Gastrocnemius medialis (tissue), 4 donors: Measurements from ENCODE around the gene ANKRD33. TPM values are rescaled to one million over a fixed set of nuclear protein-coding genes. Genes with fewer than 3 reads are reported as not detected.
A peak's percentile ranks its signal among the peaks of the same experiment; 100 is the strongest.

Experiments
- ATAC-seq, 2 donors: fragments of 150-250 bp; one replicate each; pipeline ENCODE4 v1.9.1; 2016
- DNase-seq, 2 donors: peaks; one replicate each; pipeline ENCODE4 v3.0.0-alpha.2; 2019
- H3K27ac ChIP-seq, 4 donors: fragments of 200-600 bp; sonication (generic); 1 replicate in 1 of 4; 2 replicates in 3 of 4; pipeline ENCODE4 v1.5.1; 2016 to 2018; ENCODE audit warnings: mild to moderate bottlenecking in 2 of 4, moderate library complexity in 1 of 4
- H3K27me3 ChIP-seq, 3 donors: fragments of 200-600 bp; sonication (generic) in 2 of 3; 1 replicate in 1 of 3; 2 replicates in 2 of 3; pipeline versions ENCODE4 v1.5.1 to v1.6.0; 2016 to 2019; ENCODE audit warnings: mild to moderate bottlenecking in 1 of 3, moderate library complexity in 1 of 3
- H3K36me3 ChIP-seq, 2 donors: fragments of 200-600 bp; sonication (generic) in 1 of 2; one replicate each; pipeline ENCODE4 v1.5.1; 2017 to 2018
- H3K4me1 ChIP-seq, 2 donors: fragments of 200-600 bp; sonication (generic) in 1 of 2; one replicate each; pipeline ENCODE4 v1.5.1; 2016 to 2017; ENCODE audit warnings: mild to moderate bottlenecking in 2 of 2
- H3K4me3 ChIP-seq, 4 donors: fragments of 200-600 bp; sonication (generic) in 3 of 4; 1 replicate in 1 of 4; 2 replicates in 3 of 4; pipeline ENCODE4 v1.5.1; 2016 to 2019; ENCODE audit warnings: mild to moderate bottlenecking in 2 of 4
- H3K9me3 ChIP-seq, 3 donors: fragments of 200-600 bp; sonication (generic) in 2 of 3; 1 replicate in 1 of 3; 2 replicates in 2 of 3; pipeline ENCODE4 v1.5.1; 2016 to 2019
- CTCF ChIP-seq, 5 experiments: fragments of 450-650 bp in 3 of 5; fragments of 200-600 bp in 2 of 5; sonication (generic) in 2 of 5; IDR thresholded peaks in 4 of 5; conservative IDR thresholded peaks in 1 of 5; 1 replicate in 4 of 5; 2 replicates in 1 of 5; pipeline ENCODE4 v1.5.1; 2016 to 2019; ENCODE audit warnings: antibody characterized with exemption in 5 of 5, mild to moderate bottlenecking in 3 of 5, moderate library complexity in 3 of 5
- POLR2A ChIP-seq, 2 donors: fragments of 450-650 bp; IDR thresholded peaks; one replicate each; pipeline ENCODE4 v1.6.1; 2017; ENCODE audit warnings: antibody characterized with exemption in 2 of 2, mild to moderate bottlenecking in 2 of 2, moderate library complexity in 2 of 2
- in situ Hi-C, 4 donors: fragments of 200-750 bp; cut with MboI; loops; one replicate each; pipeline versions ENCODE4 v1.15.0 to v1.8.0; 2017; ENCODE audit warnings: low sequenced_read_pairs in 4 of 4
- intact Hi-C: fragments of 100-400 bp; cut with DNase I; formaldehyde crosslinking; loops from one replicate; pipeline ENCODE4 v1.15.1; 2023; ENCODE audit warnings: low total_unique reads
- total RNA-seq, 4 donors: library from RNA; depleted of rRNA; stranded (reverse); fragments of >200 nt; gene quantifications; one replicate each; pipeline versions ENCODE4 v1.1.0 to v1.2.3, GENCODE V29; 2016

The ANKRD33 gene
- total RNA-seq, 4 donors from 2014 or later, result not detected

DNA sequence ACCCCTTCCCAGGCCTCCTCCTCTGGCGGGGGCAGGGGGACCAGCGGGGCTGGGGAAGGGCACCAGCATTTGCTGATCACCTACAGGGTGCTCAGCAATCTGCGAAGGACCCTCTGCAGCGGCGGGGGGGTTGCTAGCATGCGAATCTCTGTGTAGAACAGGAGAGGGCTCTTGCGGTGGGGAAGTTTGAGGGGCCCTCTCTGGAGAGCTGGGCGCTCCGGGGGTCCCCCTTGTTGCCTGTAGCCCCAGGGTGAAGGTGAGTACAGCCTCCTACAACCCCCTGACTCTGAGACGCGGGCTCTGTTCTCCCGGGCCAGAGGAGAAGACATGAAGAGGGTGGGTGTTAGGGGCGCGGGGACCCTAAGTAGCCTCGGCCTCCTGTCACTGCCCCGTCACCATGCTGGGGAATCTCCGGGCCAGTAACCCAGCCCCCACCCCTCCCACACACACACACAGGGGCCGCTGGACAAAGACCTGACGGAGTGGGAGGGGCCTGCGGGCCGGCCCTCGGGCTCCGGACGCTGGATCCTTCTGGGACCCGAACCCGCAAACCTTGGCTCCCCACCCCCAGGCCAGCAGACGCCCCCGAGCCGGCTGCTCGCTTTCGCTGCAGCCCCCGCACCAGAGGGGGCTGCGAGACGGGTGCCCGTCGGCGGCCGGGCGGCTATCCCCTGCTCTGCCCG lies 40.1 kb upstream of the ANKRD33 start:
- intact Hi-C loops, result no loop called here
- in situ Hi-C loops, result no loop called here
- H3K27ac ChIP-seq, result peak overlapping the region; percentile 54 to 73 (median 71)
- H3K9me3 ChIP-seq, result no peaks in the 10 kb centered on the region
- DNase-seq (no peak), ATAC-seq (peak in 1 of 2 donors; percentile 23)
- H3K36me3 ChIP-seq, result no peaks in the 10 kb centered on the region
- H3K4me1 ChIP-seq, result peaks cover 0 to 19% of the 10 kb centered on the region in 2 donors
- TF ChIP-seq CTCF (IDR thresholded peaks at IDR 0.05 in 4 of 5, conservative IDR thresholded peaks at IDR 0.05 in 1 of 5) (no peak), POLR2A (IDR thresholded peaks at IDR 0.05) (no peak)
- H3K27me3 ChIP-seq, result peaks cover 29 to 47% (median 34%) of the 10 kb centered on the region in 3 donors
- peak overlapping the region; percentile 56 to 69 (median 58) for H3K4me3 ChIP-seq

DNA sequence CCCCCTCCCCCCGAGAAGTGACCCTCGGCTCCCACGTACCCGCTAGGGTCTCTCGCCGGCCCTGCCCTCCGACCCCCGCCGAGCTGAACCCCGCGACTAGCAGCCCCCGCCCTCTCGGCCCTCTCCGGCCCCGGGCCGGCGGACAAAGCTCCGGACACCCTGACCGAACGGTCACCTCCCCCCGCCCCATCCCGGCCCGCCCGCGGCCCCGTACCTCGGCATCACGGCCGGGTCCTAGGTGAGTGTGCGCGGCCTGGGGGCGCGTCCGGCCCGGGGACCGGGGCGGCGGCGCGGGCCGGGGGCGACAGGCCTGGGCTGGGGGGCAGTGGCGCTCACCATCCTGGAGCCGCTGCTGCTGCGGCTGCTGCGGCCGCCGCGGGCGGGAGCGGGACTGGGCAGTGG lies 39.6 kb upstream of the ANKRD33 start, which contains the start of gene FIGNL2:
TSS of gene FIGNL2 (minus strand) at position 393 of the 402 bp plus-strand sequence. CDS start 26,305 bp downstream, outside the sequence.
- in situ Hi-C loops, result no loop called here
- Histone ChIP-seq H3K4me3 (peak within 1 kb of the TSS; percentile 56 to 69 (median 58)), H3K4me1 (peaks cover 0 to 19% of the 10 kb centered on the region in 2 donors), H3K27ac (peak within 1 kb of the TSS; percentile 54 to 73 (median 71)), H3K27me3 (peaks cover 29 to 47% (median 34%) of the 10 kb centered on the region in 3 donors), H3K9me3 (no peaks in the 10 kb centered on the region), H3K36me3 (no peaks in the 10 kb centered on the region)
- ATAC-seq (no peak), DNase-seq (no peak)
- TF ChIP-seq POLR2A (IDR thresholded peaks at IDR 0.05), result no peak
- TF ChIP-seq CTCF (IDR thresholded peaks at IDR 0.05 in 4 of 5, conservative IDR thresholded peaks at IDR 0.05 in 1 of 5), result no peak
- intact Hi-C loops, result no loop called here

DNA sequence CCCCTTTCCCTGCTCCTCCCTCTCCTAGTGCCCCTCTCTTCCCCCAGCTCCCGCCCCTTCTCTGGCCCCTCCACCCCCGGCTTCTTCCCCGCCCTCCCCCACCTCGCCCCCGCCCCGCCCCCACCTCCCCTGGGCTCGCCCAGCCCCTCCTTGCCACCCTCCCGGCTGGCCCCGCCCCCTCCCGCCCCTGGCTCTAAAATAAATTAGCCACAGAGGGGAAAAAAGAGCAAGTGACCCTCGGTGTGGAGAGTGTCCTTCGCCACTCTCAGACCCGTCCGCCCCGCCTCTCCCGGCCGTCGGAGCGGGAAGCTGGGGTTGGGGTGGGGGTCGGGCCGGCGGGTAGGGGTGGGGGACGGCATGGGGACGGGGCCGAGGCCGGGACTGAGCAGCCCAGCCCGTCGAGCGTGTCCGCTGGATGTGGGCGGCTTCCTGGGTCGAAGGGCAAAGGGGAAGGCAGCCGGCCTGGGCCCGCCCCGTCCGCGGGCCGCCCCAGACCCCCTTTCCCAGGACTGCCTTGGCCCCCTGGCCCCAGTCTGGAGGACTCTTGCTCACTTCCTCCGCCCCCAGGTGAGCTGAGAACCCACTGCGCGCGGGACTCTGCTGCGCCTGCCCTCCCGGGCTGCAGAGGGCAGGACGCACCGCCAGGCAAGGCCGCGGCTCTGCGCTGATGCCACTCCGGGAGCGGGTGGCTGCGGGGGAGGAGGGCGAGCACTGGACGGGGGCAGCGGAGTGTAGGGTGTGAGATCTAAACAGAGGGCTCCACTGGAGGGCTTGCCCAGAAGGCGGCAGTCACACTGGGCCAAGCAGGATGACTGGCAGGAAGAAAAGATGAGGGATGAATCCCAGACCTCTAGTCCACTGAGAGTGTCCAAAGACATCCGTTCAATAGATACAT lies 38.8 kb upstream of the ANKRD33 start:
- H3K36me3 ChIP-seq, result no peaks in the 10 kb centered on the region
- peak overlapping the region; percentile 38 to 70 (median 60) for H3K27ac ChIP-seq
- in situ Hi-C loops (no loop called here), intact Hi-C loops (no loop called here)
- TF ChIP-seq POLR2A (IDR thresholded peaks at IDR 0.05) (no peak), CTCF (IDR thresholded peaks at IDR 0.05 in 4 of 5, conservative IDR thresholded peaks at IDR 0.05 in 1 of 5) (no peak)
- H3K27me3 ChIP-seq, result peaks cover 29 to 45% (median 34%) of the 10 kb centered on the region in 3 donors
- peaks cover 0 to 19% of the 10 kb centered on the region in 2 donors for H3K4me1 ChIP-seq
- ATAC-seq, result no peak
- H3K9me3 ChIP-seq, result no peaks in the 10 kb centered on the region
- peak overlapping the region in 2 of 4 donors; percentile 27 to 56 for H3K4me3 ChIP-seq
- no peak for DNase-seq

DNA sequence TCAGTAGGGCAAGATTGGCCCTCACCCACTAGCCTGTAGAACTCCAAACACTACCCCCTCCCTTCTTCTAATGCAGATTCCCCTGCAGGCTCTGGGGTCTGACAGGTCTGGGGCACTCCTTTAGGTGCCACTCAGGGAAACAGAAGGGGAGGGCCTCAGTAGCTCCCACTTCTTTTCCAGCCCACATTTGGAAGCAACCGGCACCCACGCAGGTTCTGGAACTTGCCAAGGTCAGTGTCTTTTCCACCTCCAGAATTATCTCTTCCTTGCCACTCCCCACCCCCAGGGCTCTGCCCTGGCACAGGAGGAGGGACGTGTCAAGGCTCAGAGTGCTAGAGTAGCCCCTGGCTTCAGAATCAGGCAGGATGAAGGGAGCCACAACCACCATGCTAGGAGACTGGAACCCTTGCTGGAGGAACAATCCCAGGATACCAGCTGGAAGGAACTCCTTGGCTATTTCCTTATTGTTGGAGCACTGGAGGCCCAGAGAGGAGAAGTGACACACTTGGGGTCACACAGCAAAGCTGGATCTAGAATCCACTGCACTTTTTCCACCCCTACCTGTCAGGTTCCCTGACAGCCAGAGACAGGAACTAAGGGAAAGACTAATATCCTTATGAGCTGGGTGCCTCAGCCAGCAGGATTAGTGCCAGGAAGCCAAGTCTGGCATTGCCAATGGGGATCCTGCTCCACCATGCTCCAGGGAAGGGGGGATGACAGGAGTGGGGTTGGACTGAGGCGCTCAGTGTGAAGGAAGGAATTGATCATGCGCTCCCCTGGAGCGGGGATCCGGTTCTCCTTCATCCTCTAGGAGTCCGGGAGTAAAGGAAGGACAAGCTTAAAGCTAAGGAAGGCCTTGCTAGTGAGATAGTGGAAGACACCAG lies 37.6 kb upstream of the ANKRD33 start:
- no peak for DNase-seq
- ATAC-seq, result no peak
- H3K27me3 ChIP-seq, result peaks cover 20 to 35% (median 29%) of the 10 kb centered on the region in 3 donors
- TF ChIP-seq CTCF (IDR thresholded peaks at IDR 0.05 in 4 of 5, conservative IDR thresholded peaks at IDR 0.05 in 1 of 5) (no peak), POLR2A (IDR thresholded peaks at IDR 0.05) (no peak)
- intact Hi-C loops, result no loop called here
- H3K4me1 ChIP-seq, result peaks cover 0 to 19% of the 10 kb centered on the region in 2 donors
- no peaks in the 10 kb centered on the region for H3K36me3 ChIP-seq
- peak overlapping the region in 3 of 4 donors; percentile 30 to 57 (median 35) for H3K27ac ChIP-seq
- no peak overlapping the region for H3K4me3 ChIP-seq
- in situ Hi-C loops, result no loop called here
- H3K9me3 ChIP-seq, result no peaks in the 10 kb centered on the region
